ENCODE measurements around the gene SRA1.

SRA1 gene

GRCh38 chr5:140549237-140550144 is 7.8 kb downstream of the SRA1 start:
- DNase-seq, result no peak

- no peak for DNase-seq
Measured at GRCh38 chr5:140548791-140549190, 8.5 kb downstream of the SRA1 start.

GRCh38 chr5:140548300-140548688 is 9.0 kb downstream of the SRA1 start:
- no peak for DNase-seq

DNA sequence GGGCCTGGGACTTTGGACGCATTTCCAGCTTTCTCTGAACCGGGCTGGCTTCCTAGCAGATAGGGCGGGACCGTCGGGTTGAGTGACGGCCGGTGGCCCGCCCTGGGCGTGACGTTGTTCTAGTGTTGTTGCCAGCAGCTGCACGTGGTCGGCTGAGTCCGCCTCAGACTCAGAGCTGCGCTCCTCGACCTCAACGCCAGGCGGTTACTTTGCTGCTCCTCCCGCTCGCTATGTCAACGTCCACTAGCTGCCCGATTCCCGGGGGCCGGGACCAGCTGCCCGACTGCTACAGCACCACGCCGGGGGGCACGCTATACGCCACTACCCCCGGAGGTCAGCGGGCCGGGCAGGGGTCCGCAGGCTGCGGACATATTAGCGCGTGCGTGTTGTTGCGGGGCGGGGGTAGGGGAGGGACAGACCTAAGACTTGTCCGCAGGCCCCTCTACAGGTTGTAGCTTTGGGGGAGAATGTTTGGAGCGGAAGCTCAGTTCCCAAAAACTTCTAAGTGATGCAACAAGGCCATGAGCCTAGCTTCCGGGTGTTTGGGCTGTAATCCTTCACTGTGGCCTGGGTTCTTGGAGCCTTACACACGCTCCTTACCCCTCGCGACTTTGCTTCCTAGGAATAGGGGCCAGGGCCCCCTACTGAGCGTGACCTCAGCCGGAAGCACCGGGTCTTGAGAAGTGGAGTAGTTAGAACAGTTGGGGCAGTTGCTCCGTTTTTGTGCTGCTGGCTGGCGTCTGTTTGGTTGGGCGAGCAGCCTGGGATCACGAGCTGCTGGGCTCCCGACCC is 9.6 kb downstream of the SRA1 start, which contains the start of gene EIF4EBP3:
EIF4EBP3 (plus strand) TSS at position 155 of the 792 bp plus-strand sequence; CDS start at position 231, 76 bp downstream.
- peak; percentile 98 for DNase-seq

- DNase-seq, result no peak
Measured at GRCh38 chr5:140546851-140547507, 10.3 kb downstream of the SRA1 start.

DNA sequence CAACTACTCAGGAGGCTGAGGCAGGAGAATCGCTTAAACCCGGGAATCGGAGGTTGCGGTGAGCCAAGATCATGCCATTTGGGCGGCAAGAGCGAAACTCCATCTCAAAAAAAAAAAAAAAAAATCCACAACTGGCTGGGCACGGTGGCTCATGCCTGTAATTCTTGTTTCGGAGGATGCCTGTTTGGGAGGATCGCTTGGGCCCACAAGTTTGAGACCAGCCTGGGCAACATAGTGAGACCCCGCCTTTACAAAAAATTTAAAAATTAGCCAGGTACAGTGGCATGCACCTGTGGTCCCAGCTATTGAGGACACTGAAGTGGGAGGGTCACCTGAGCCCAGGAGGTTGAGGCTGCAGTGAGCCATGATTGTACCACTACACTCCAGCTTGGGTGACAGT is 11.7 kb downstream of the SRA1 start:
- no peak for DNase-seq

GRCh38 chr5:140544986-140545385 is 12.3 kb downstream of the SRA1 start:
- no peak for DNase-seq

GRCh38 chr5:140542972-140543371 is 14.3 kb downstream of the SRA1 start:
- no peak for DNase-seq

- DNase-seq, result no peak
Measured at GRCh38 chr5:140540227-140540626, 17.0 kb downstream of the SRA1 start.

DNA sequence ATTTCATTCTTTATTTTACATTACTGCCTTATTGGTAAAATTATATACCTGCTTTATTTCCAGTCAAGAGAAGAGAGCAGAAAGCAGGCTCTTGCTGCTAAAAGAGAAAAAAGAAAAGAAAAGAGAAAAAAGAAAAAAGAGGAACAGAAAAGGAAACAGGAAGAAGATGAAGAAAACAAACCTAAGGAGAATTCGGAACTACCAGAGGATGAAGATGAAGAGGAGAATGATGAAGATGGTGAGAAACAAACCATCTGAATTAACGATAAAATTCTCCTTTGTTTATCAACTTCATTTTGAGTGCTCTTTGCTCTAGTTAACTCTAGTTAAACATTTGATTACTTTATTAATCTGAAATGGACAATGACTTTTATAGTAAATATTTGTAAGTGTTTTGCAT is 33.3 kb downstream of the SRA1 start:
- DNase-seq, result no peak

DNA sequence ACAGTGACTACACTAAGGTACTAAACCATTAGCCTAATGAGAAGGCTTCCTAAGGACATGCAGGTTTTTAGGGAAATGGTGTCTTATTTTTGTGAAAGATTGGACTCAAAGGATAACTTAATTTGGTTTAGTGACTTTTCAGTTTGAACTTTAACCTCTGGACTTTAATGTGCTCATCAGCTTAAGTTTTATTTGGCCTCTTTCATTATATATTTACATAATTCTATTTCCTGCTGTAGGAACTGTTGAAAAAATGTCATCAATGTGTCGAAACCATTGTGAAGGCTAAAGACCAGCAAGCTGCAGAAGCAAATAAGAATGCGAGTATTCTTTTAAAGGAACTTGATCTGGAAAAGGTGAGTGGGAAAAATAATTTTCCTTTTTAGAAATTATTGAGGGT is 44.1 kb downstream of the SRA1 start:
- DNase-seq, result no peak

- no peak for DNase-seq
Measured at GRCh38 chr5:140509898-140510297, 47.4 kb downstream of the SRA1 start.

DNA sequence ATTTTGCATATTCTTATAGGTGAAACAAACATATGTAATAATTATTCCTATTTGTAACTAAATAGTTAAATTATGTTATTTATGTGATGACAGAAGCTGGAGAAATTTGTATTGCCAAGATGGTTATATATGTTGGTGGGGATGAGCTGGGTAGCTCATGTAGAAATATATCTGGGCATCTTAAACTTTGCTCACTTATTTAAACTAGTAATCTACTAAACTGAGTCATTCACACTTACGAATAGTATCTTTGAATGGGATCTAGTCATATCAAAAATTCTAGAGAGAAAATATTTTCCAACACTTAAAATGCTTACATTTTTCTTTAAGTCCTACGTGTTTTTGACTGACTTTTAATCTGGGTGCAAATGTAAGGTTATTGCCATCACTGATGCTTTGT is 54.4 kb downstream of the SRA1 start:
- no peak for DNase-seq

Measured in right hindlimb (tissue), 1 donor.